Measurements from ENCODE around the gene CALHM3. TPM values are rescaled to one million over a fixed set of nuclear protein-coding genes. Genes with fewer than 3 reads are reported as not detected.

Gene CALHM3
- total RNA-seq, 1 donor from 2014 or later: not detected

DNA sequence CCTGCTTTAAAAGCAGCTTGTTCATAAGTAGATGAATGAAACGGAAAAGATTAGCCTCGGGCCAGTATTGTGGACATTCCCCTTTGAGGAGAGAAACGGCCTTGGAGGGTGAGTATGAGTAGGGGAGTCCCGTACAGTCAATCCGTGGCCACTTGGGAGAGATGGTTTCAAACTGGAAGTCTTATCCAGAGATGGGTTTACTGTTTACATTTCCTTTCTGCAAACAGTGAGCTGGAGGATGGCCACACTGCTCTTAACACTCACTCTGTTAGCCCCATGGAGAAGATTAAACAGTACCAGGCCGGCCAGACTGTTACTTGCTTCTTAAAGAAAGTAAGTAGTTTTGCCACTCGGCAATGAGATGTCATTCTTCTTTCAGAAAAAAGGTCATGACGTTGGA is 47.1 kb downstream of the CALHM3 start:
- Histone ChIP-seq H3K36me3 (ENCODE audit: control insufficient read depth, insufficient read depth, low read length) (peaks cover 3% of the 10 kb centered on the region), H3K27me3 (ENCODE audit: control insufficient read depth, insufficient read depth, low read length) (no peaks in the 10 kb centered on the region), H3K4me3 (ENCODE audit: low read depth, low read length) (no peak overlapping the region)
- DNase-seq (ENCODE audit: low read depth): no peak
- TF ChIP-seq, protein P1, sequence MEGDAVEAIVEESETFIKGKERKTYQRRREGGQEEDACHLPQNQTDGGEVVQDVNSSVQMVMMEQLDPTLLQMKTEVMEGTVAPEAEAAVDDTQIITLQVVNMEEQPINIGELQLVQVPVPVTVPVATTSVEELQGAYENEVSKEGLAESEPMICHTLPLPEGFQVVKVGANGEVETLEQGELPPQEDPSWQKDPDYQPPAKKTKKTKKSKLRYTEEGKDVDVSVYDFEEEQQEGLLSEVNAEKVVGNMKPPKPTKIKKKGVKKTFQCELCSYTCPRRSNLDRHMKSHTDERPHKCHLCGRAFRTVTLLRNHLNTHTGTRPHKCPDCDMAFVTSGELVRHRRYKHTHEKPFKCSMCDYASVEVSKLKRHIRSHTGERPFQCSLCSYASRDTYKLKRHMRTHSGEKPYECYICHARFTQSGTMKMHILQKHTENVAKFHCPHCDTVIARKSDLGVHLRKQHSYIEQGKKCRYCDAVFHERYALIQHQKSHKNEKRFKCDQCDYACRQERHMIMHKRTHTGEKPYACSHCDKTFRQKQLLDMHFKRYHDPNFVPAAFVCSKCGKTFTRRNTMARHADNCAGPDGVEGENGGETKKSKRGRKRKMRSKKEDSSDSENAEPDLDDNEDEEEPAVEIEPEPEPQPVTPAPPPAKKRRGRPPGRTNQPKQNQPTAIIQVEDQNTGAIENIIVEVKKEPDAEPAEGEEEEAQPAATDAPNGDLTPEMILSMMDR (IDR thresholded peaks at IDR 0.05; ENCODE audit: insufficient read depth, low read length, poor library complexity, severe bottlenecking): no peak

DNA sequence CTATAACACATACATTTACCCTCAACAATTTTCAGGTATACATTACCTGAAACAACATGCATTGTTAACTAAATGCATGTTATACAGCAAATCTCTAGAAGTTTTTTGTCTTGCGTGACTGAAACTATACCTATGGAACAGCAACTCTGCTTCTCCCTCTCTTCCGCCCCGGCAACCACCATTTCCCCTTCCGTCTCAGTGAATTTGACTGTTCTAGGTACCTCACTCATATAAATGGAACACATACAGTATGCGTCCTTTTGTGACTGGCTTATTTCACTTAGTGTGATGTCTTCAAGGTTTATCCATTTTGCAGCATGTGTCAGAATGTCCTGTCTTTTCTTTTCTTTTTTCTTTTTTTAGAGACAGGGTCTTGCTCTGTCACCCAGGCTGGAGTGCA is 49.4 kb downstream of the CALHM3 start:
- no peaks in the 10 kb centered on the region for H3K27me3 ChIP-seq (ENCODE audit: control insufficient read depth, insufficient read depth, low read length)
- H3K4me3 ChIP-seq (ENCODE audit: low read depth, low read length): no peak overlapping the region
- no peak for DNase-seq (ENCODE audit: low read depth)
- TF ChIP-seq, protein P1 (IDR thresholded peaks at IDR 0.05; ENCODE audit: insufficient read depth, low read length, poor library complexity, severe bottlenecking): no peak
- H3K36me3 ChIP-seq (ENCODE audit: control insufficient read depth, insufficient read depth, low read length): peaks cover 2% of the 10 kb centered on the region

DNA sequence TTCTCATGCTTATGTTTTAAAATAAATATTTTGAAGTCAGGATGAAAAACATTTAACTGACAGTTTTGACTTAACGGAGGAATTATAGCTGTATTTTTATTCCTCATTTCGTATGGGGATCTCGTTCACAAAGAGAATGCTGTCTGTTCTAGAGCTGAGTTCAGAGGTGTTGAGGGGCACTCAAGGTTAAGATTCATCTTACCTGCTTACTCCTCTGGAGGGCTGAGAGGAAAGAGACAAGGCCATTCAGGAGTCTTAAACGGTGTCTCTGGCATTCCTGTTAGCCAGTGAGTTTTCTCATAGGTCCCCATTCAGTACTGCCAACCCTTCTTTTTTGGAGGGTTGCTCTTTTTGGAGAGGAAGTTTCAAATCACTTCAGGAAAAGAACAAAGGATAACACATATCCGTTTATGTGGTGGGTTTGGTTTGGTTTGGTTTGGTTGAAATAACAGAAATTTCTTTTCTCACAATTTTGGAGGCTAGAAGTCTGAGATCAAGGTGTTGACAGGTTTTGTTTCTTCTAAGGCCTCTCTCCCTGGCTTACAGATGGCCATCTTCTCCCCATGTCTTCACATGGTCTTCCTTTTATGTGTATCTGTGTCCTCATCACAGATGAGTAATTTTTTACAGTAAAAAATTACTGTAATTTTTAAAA is 49.9 kb downstream of the CALHM3 start:
- Histone ChIP-seq H3K36me3 (ENCODE audit: control insufficient read depth, insufficient read depth, low read length) (peaks cover 2% of the 10 kb centered on the region), H3K4me3 (ENCODE audit: low read depth, low read length) (no peak overlapping the region), H3K27me3 (ENCODE audit: control insufficient read depth, insufficient read depth, low read length) (no peaks in the 10 kb centered on the region)
- TF ChIP-seq, protein P1 (IDR thresholded peaks at IDR 0.05; ENCODE audit: insufficient read depth, low read length, poor library complexity, severe bottlenecking): no peak
- no peak for DNase-seq (ENCODE audit: low read depth)

DNA sequence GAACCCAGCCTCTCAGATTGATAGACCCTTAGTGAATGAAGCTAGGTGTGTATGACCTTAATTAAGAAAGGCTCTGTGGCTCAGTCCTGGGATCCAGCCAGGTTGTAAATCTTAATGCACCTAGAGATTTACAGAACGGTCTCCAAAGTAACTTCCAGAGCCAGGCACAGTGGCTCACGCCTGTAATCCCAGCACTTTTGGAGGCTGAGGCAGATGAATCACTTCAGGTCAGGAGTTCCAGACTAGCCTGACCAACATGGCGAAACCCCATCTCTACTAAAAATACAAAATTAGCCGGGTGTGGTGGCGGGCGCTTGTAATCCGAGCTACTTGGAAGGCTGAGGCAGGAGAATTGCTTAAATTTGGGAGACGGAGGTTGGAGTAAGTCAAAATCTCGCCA is 51.2 kb downstream of the CALHM3 start:
- TF ChIP-seq, protein P1 (IDR thresholded peaks at IDR 0.05; ENCODE audit: insufficient read depth, low read length, poor library complexity, severe bottlenecking): no peak
- H3K36me3 ChIP-seq (ENCODE audit: control insufficient read depth, insufficient read depth, low read length): peaks cover 1% of the 10 kb centered on the region
- no peak overlapping the region for H3K4me3 ChIP-seq (ENCODE audit: low read depth, low read length)
- no peaks in the 10 kb centered on the region for H3K27me3 ChIP-seq (ENCODE audit: control insufficient read depth, insufficient read depth, low read length)
- DNase-seq (ENCODE audit: low read depth): no peak

DNA sequence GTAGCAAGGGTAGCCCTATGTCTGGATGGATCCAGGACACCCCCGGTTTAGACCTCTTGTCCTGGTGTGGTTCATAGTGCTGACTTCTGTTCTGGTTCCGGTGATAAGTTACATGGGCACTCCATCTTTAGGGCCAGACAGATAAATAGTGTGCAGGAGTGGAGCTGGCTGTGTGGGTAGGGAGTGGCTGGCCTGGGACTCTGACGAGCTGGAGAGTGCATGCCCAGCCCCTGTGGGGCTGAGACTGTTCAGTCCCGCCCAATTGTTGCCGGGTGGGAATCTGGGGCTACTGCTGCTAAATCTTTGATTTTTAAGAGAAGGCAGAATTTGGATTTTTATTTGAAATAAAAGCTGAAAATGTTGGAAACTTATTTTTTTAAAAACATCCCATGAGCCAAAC is 55.3 kb downstream of the CALHM3 start:
- Histone ChIP-seq H3K36me3 (ENCODE audit: control insufficient read depth, insufficient read depth, low read length) (peaks cover 1% of the 10 kb centered on the region), H3K27me3 (ENCODE audit: control insufficient read depth, insufficient read depth, low read length) (no peaks in the 10 kb centered on the region), H3K4me3 (ENCODE audit: low read depth, low read length) (no peak overlapping the region)
- TF ChIP-seq, protein P1 (IDR thresholded peaks at IDR 0.05; ENCODE audit: insufficient read depth, low read length, poor library complexity, severe bottlenecking): no peak
- DNase-seq (ENCODE audit: low read depth): no peak

Other genes with a start within 250 kb of the CALHM3 start
- 0.04 TPM in 1 of 2 replicates, not detected in the other for gene RPEL1, start 233.4 kb downstream of the CALHM3 start, total RNA-seq
- gene INA, start 202.1 kb downstream of the CALHM3 start, total RNA-seq: 8.1 and 9.2 TPM in 2 replicates
- 9.2 and 13.3 TPM in 2 replicates for gene PCGF6, start 128.1 kb downstream of the CALHM3 start, total RNA-seq
- gene TAF5, start 111.3 kb downstream of the CALHM3 start, total RNA-seq: 2.6 and 3.8 TPM in 2 replicates
- gene ATP5MK, start 82.8 kb downstream of the CALHM3 start, total RNA-seq: 384 and 433 TPM in 2 replicates
- gene PDCD11, start 82.6 kb downstream of the CALHM3 start, total RNA-seq: 49.2 and 53.0 TPM in 2 replicates
- gene CALHM2, start 26.9 kb downstream of the CALHM3 start, total RNA-seq: 0.07 and 0.25 TPM in 2 replicates
- gene CALHM1, start 20.3 kb downstream of the CALHM3 start, total RNA-seq: not detected in 2 replicates
- gene NEURL1, start 14.5 kb upstream of the CALHM3 start, total RNA-seq: 1.3 and 2.1 TPM in 2 replicates

All from kidney epithelial cell (primary cell).